Fibroblast of upper back skin (primary cell): ENCODE results near the gene ARRDC5.
"Not testable (repeated sequence)": the region's sequence is repeated elsewhere in the genome, so short reads cannot be mapped to it uniquely, and the experiment has no call there.

Experiments used
- DNase-seq: peaks from one replicate; pipeline ENCODE4 v3.0.0-alpha.2; 2013

ARRDC5 gene

DNA sequence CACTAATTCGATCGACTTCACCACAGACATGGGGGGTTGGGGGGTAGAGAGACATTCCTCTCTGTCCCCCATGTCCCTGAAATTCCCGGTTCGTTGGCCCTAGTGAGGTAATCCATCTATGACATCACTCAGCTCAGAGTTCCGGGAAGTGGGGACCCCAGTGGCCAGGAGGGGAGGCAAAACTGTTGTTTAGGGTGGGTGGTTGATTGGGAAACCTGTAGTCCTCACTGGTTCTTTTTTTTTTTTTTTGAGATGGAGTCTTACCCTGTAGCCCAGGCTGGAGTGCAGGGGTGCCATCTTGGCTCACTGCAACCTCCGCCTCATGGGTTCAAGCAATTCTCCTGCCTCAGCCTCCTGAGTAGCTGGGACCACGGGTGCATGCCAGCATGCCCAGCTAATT lies at the start of gene ARRDC5:
Gene ARRDC5 (minus strand): TSS at position 101 of the 400 bp plus-strand sequence. CDS start 71 bp downstream, at position 30.
- no peak for DNase-seq

- DNase-seq = no peak
Observed at GRCh38 chr19:4951656-4952055, 49.0 kb upstream of the ARRDC5 start.

DNA sequence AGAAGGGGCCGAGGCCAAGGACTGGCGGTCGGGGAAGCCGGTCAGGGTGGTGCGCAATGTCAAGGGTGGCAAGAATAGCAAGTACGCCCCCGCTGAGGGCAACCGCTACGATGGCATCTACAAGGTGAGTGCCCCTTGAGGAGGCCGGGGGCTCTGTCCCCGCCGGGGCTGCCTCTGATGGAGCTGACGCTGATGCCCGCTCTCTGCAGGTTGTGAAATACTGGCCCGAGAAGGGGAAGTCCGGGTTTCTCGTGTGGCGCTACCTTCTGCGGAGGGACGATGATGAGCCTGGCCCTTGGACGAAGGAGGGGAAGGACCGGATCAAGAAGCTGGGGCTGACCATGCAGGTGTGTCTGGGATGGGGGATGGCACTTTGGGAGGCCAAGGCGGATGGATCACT lies 48.0 kb upstream of the ARRDC5 start:
- not testable (repeated sequence) for DNase-seq

GRCh38 chr19:4941638-4942169 lies 39.0 kb upstream of the ARRDC5 start:
- not testable (repeated sequence) for DNase-seq

GRCh38 chr19:4939466-4939865 lies 36.8 kb upstream of the ARRDC5 start:
- no peak for DNase-seq

- not testable (repeated sequence) for DNase-seq
Observed at GRCh38 chr19:4938461-4938860, 35.8 kb upstream of the ARRDC5 start.

GRCh38 chr19:4937060-4937459 lies 34.4 kb upstream of the ARRDC5 start:
- no peak for DNase-seq

GRCh38 chr19:4935444-4935843 lies 32.7 kb upstream of the ARRDC5 start:
- DNase-seq = no peak

DNA sequence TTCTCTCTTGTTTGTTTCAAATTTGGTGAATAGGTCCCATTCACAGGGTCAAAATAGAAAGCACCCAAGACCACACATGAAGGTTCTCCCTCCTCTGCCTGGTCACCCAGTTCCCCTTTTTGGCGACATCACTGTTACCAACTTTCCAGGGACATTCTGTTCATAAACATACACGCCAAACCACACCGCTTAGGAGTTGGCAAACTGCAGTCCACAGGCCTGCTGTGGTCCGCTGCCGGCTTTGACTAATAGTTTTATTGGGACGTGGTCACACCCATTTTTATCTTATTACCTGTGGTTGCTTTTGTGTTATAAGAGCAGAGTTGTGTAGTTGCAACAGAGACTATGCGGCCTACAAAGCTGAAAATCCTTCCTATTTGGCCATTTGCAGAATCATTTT lies 30.8 kb upstream of the ARRDC5 start:
- DNase-seq = no peak

GRCh38 chr19:4932711-4933110 lies 30.0 kb upstream of the ARRDC5 start:
- DNase-seq = no peak

GRCh38 chr19:4930664-4931063 lies 28.0 kb upstream of the ARRDC5 start:
- DNase-seq = no peak

DNA sequence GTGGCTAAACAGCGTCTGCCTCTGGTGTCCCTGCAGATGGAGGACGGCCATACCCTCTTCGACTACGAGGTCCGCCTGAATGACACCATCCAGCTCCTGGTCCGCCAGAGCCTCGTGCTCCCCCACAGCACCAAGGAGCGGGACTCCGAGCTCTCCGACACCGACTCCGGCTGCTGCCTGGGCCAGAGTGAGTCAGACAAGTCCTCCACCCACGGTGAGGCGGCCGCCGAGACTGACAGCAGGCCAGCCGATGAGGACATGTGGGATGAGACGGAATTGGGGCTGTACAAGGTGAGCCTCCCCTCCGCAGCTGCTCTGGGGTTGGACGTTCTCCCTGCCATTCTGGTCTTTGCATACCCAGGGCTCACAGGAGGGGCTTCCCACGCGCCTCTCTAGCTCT lies 26.5 kb upstream of the ARRDC5 start:
- no peak for DNase-seq

DNA sequence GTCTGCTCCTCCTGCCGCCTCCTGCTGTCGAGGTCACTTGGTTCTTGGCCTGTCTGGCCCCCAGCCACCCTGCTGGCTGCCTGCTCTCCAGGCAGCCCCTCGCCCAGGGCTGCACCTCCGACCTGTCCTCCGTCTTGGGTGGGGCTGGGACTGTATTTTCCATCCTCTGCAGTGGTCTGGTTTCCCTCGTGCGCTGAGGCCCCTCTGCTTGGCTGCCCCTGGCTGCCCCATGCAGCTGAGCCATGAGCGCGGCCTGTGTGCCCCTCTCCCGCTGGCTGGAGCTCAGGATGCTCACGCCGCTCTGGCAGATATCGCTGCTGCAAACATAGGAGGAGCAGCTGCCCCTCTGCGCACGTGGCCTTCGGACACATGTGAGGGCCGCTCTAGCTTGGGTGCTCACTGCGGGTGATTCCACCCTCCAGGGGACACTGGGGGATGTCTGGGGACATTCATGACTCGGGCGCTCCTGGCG lies 20.6 kb upstream of the ARRDC5 start:
- DNase-seq = no peak

GRCh38 chr19:4922530-4923275 lies 20.0 kb upstream of the ARRDC5 start:
- no peak for DNase-seq

- no peak for DNase-seq
Observed at GRCh38 chr19:4916292-4917082, 13.8 kb upstream of the ARRDC5 start.

- DNase-seq = peak; percentile 84
Observed at GRCh38 chr19:4914736-4915501, 12.2 kb upstream of the ARRDC5 start.

- DNase-seq = peak; percentile 11
Observed at GRCh38 chr19:4913996-4914735, 11.5 kb upstream of the ARRDC5 start.

GRCh38 chr19:4911786-4912672 lies 9.3 kb upstream of the ARRDC5 start:
- peak; percentile 100 for DNase-seq

GRCh38 chr19:4911314-4911713 lies 8.6 kb upstream of the ARRDC5 start:
- no peak for DNase-seq

GRCh38 chr19:4910594-4911281 lies 8.0 kb upstream of the ARRDC5 start:
- peak; percentile 89 for DNase-seq
